HepG2 (cell line): ENCODE measurements around the gene RDH11. TPM values are rescaled to one million over a fixed set of nuclear protein-coding genes. Genes with fewer than 3 reads are reported as not detected.

Source experiments
- HMG20B ChIP-seq: conservative IDR thresholded peaks from 2 replicates; pipeline ENCODE4 v1.6.1; 2016; ENCODE audit warnings: missing genetic modification reagents, missing compliant biosample characterization
- ISL2 ChIP-seq: sonication (generic); formaldehyde crosslinking; IDR thresholded peaks from 2 replicates; pipeline ENCODE4 v1.5.0; 2020; ENCODE audit warnings: missing genetic modification reagents
- JUND ChIP-seq: sonication (generic); formaldehyde crosslinking; IDR thresholded peaks from 2 replicates; pipeline ENCODE4 v1.8.0; 2022; ENCODE audit warnings: mild to moderate bottlenecking, missing genetic modification reagents
- POGZ ChIP-seq: sonication (generic); formaldehyde crosslinking; IDR thresholded peaks from 2 replicates; pipeline ENCODE4 v1.4.0; 2020; ENCODE audit warnings: mild to moderate bottlenecking, missing genetic modification reagents
- RORA ChIP-seq: sonication (generic); formaldehyde crosslinking; IDR thresholded peaks from 2 replicates; pipeline ENCODE4 v1.5.0; 2020; ENCODE audit warnings: mild to moderate bottlenecking, missing genetic modification reagents, moderate library complexity
- SAP130 ChIP-seq: IDR thresholded peaks from 2 replicates; pipeline ENCODE4 v1.6.1; 2016; ENCODE audit warnings: low read depth
- TOE1 ChIP-seq: sonication (generic); formaldehyde crosslinking; IDR thresholded peaks from 2 replicates; pipeline ENCODE4 v1.4.0; 2020; ENCODE audit warnings: mild to moderate bottlenecking, missing genetic modification reagents
- ZNF350 ChIP-seq: sonication (generic); formaldehyde crosslinking; IDR thresholded peaks from 2 replicates; pipeline ENCODE4 v1.4.0; 2020; ENCODE audit warnings: mild to moderate bottlenecking, low read depth, missing genetic modification reagents, borderline replicate concordance
- ZNF660 ChIP-seq: sonication (generic); formaldehyde crosslinking; IDR thresholded peaks from 2 replicates; pipeline ENCODE4 v1.5.1; 2020; ENCODE audit warnings: mild to moderate bottlenecking, low read depth, missing genetic modification reagents, borderline replicate concordance
- ZNF768 ChIP-seq: sonication (generic); formaldehyde crosslinking; IDR thresholded peaks from 2 replicates; pipeline ENCODE4 v1.4.0; 2020; ENCODE audit warnings: missing genetic modification reagents
- ZNF772 ChIP-seq: sonication (generic); formaldehyde crosslinking; IDR thresholded peaks from 2 replicates; pipeline ENCODE4 v1.5.0; 2020; ENCODE audit warnings: mild to moderate bottlenecking, missing genetic modification reagents
- polyA plus RNA-seq, 8 experiments: library from polyadenylated mRNA; depleted of rRNA in 3 of 8; stranded (reverse) in 7 of 8; unstranded in 1 of 8; fragments of >200 nt; fragmentation: Illumina TruSeq in 4 of 8; extraction: Trizol in 4 of 8; gene quantifications; 2 replicates each; pipeline versions ENCODE4 v1.2.1 to v1.2.3, GENCODE V29; 2011 to 2016; ENCODE audit warnings: low read depth in 4 of 8, missing spikeins in 1 of 8, mixed read lengths in 1 of 8; ENCODE audit not compliant: insufficient read depth in 1 of 8
- total RNA-seq, 5 experiments: library from RNA; depleted of rRNA; stranded (reverse); fragments of >200 nt; fragmentation: Illumina TruSeq; extraction: Trizol; gene quantifications; 2 replicates each; pipeline ENCODE4 v1.2.3, GENCODE V29; 2016; ENCODE audit warnings: low read depth in 1 of 5
- TF ChIP-seq, protein P1 (sequence below): sonication (generic); formaldehyde crosslinking; IDR thresholded peaks from 2 replicates; pipeline ENCODE4 v1.4.0; 2020; ENCODE audit warnings: missing genetic modification reagents, borderline replicate concordance
- TF ChIP-seq, protein P2 (sequence below): IDR thresholded peaks from 2 replicates; pipeline ENCODE4 v1.6.1; 2016; ENCODE audit warnings: missing compliant biosample characterization, missing genetic modification reagents, borderline replicate concordance
- TF ChIP-seq, protein P3 (sequence below): sonication (generic); formaldehyde crosslinking; IDR thresholded peaks from 2 replicates; pipeline ENCODE4 v1.4.0; 2020; ENCODE audit warnings: missing genetic modification reagents, borderline replicate concordance
- TF ChIP-seq, protein P4 (sequence below): sonication (generic); formaldehyde crosslinking; IDR thresholded peaks from 2 replicates; pipeline ENCODE4 v1.5.0; 2020; ENCODE audit warnings: mild to moderate bottlenecking, missing genetic modification reagents, moderate library complexity
- TF ChIP-seq, protein P5 (sequence below): sonication (generic); formaldehyde crosslinking; IDR thresholded peaks from 2 replicates; pipeline ENCODE4 v1.4.0; 2020; ENCODE audit warnings: mild to moderate bottlenecking, missing genetic modification reagents

RDH11 gene
- total and polyA plus RNA-seq, 2 of the 13 experiments (the other 11 are each of a cell fraction or from before 2014, with no cell fraction given) = 106 to 131 TPM

DNA sequence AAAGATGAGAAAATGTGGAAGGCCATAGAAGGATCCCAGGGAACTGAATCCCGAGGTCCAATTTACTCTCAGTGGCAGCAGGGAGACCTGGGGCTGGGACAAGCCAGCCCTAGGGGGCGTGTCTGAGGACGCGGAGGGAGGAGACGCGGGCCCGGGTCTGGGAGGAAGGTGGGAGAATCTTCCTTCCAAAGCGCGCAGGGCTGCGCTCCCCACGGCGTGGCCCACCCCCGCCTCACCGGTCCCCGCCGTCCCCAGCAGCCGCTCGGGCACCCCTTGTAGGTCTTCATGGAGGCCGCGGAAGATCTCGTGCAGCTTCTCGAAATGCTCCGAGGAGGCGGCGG, 21.5 kb downstream of the RDH11 start (continued):
- TF ChIP-seq, protein P1, sequence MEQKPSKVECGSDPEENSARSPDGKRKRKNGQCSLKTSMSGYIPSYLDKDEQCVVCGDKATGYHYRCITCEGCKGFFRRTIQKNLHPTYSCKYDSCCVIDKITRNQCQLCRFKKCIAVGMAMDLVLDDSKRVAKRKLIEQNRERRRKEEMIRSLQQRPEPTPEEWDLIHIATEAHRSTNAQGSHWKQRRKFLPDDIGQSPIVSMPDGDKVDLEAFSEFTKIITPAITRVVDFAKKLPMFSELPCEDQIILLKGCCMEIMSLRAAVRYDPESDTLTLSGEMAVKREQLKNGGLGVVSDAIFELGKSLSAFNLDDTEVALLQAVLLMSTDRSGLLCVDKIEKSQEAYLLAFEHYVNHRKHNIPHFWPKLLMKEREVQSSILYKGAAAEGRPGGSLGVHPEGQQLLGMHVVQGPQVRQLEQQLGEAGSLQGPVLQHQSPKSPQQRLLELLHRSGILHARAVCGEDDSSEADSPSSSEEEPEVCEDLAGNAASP (CRISPR knock-in tag) = 0 out of 2 replicates have a peak, but pooled peaks have one; percentile 6
- TF ChIP-seq TOE1 (CRISPR knock-in tag) = peak; percentile 2; the same call in 1 of the 2 replicates
- no peak for TF ChIP-seq ZNF768 (CRISPR knock-in tag)
- TF ChIP-seq, protein P2, sequence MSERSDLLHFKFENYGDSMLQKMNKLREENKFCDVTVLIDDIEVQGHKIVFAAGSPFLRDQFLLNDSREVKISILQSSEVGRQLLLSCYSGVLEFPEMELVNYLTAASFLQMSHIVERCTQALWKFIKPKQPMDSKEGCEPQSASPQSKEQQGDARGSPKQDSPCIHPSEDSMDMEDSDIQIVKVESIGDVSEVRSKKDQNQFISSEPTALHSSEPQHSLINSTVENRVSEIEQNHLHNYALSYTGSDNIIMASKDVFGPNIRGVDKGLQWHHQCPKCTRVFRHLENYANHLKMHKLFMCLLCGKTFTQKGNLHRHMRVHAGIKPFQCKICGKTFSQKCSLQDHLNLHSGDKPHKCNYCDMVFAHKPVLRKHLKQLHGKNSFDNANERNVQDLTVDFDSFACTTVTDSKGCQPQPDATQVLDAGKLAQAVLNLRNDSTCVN (CRISPR knock-in tag) = no peak
- 0 out of 2 replicates have a peak, but pooled peaks have one; percentile 4 for TF ChIP-seq ZNF772 (CRISPR knock-in tag)
- TF ChIP-seq ZNF350 (CRISPR knock-in tag) = peak; percentile 13; the same call in 1 of the 2 replicates
- TF ChIP-seq, protein P3, sequence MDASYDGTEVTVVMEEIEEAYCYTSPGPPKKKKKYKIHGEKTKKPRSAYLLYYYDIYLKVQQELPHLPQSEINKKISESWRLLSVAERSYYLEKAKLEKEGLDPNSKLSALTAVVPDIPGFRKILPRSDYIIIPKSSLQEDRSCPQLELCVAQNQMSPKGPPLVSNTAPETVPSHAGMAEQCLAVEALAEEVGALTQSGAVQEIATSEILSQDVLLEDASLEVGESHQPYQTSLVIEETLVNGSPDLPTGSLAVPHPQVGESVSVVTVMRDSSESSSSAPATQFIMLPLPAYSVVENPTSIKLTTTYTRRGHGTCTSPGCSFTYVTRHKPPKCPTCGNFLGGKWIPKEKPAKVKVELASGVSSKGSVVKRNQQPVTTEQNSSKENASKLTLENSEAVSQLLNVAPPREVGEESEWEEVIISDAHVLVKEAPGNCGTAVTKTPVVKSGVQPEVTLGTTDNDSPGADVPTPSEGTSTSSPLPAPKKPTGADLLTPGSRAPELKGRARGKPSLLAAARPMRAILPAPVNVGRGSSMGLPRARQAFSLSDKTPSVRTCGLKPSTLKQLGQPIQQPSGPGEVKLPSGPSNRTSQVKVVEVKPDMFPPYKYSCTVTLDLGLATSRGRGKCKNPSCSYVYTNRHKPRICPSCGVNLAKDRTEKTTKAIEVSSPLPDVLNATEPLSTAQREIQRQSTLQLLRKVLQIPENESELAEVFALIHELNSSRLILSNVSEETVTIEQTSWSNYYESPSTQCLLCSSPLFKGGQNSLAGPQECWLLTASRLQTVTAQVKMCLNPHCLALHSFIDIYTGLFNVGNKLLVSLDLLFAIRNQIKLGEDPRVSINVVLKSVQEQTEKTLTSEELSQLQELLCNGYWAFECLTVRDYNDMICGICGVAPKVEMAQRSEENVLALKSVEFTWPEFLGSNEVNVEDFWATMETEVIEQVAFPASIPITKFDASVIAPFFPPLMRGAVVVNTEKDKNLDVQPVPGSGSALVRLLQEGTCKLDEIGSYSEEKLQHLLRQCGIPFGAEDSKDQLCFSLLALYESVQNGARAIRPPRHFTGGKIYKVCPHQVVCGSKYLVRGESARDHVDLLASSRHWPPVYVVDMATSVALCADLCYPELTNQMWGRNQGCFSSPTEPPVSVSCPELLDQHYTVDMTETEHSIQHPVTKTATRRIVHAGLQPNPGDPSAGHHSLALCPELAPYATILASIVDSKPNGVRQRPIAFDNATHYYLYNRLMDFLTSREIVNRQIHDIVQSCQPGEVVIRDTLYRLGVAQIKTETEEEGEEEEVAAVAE (CRISPR knock-in tag) = no peak
- TF ChIP-seq, protein P4, sequence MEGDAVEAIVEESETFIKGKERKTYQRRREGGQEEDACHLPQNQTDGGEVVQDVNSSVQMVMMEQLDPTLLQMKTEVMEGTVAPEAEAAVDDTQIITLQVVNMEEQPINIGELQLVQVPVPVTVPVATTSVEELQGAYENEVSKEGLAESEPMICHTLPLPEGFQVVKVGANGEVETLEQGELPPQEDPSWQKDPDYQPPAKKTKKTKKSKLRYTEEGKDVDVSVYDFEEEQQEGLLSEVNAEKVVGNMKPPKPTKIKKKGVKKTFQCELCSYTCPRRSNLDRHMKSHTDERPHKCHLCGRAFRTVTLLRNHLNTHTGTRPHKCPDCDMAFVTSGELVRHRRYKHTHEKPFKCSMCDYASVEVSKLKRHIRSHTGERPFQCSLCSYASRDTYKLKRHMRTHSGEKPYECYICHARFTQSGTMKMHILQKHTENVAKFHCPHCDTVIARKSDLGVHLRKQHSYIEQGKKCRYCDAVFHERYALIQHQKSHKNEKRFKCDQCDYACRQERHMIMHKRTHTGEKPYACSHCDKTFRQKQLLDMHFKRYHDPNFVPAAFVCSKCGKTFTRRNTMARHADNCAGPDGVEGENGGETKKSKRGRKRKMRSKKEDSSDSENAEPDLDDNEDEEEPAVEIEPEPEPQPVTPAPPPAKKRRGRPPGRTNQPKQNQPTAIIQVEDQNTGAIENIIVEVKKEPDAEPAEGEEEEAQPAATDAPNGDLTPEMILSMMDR (CRISPR knock-in tag) = peak; percentile 63
- no peak; the same call in none of the 2 replicates for TF ChIP-seq POGZ (CRISPR knock-in tag)
- peak; percentile 70; the same call in 1 of the 2 replicates for TF ChIP-seq SAP130 (CRISPR knock-in tag)
- peak; percentile 50; the same call in 1 of the 2 replicates for TF ChIP-seq ISL2 (CRISPR knock-in tag)
- TF ChIP-seq HMG20B (CRISPR knock-in tag) = no peak
- no peak for TF ChIP-seq ZNF660 (CRISPR knock-in tag)
- TF ChIP-seq, protein P5, sequence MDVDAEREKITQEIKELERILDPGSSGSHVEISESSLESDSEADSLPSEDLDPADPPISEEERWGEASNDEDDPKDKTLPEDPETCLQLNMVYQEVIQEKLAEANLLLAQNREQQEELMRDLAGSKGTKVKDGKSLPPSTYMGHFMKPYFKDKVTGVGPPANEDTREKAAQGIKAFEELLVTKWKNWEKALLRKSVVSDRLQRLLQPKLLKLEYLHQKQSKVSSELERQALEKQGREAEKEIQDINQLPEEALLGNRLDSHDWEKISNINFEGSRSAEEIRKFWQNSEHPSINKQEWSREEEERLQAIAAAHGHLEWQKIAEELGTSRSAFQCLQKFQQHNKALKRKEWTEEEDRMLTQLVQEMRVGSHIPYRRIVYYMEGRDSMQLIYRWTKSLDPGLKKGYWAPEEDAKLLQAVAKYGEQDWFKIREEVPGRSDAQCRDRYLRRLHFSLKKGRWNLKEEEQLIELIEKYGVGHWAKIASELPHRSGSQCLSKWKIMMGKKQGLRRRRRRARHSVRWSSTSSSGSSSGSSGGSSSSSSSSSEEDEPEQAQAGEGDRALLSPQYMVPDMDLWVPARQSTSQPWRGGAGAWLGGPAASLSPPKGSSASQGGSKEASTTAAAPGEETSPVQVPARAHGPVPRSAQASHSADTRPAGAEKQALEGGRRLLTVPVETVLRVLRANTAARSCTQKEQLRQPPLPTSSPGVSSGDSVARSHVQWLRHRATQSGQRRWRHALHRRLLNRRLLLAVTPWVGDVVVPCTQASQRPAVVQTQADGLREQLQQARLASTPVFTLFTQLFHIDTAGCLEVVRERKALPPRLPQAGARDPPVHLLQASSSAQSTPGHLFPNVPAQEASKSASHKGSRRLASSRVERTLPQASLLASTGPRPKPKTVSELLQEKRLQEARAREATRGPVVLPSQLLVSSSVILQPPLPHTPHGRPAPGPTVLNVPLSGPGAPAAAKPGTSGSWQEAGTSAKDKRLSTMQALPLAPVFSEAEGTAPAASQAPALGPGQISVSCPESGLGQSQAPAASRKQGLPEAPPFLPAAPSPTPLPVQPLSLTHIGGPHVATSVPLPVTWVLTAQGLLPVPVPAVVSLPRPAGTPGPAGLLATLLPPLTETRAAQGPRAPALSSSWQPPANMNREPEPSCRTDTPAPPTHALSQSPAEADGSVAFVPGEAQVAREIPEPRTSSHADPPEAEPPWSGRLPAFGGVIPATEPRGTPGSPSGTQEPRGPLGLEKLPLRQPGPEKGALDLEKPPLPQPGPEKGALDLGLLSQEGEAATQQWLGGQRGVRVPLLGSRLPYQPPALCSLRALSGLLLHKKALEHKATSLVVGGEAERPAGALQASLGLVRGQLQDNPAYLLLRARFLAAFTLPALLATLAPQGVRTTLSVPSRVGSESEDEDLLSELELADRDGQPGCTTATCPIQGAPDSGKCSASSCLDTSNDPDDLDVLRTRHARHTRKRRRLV (CRISPR knock-in tag) = 0 out of 2 replicates have a peak, but pooled peaks have one; percentile 38
- no peak for TF ChIP-seq RORA (CRISPR knock-in tag)
- TF ChIP-seq JUND (CRISPR knock-in tag) = no peak
